ENCODE results near the gene DISC1. TPM values are rescaled to one million over a fixed set of nuclear protein-coding genes. Genes with fewer than 3 reads are reported as not detected.

Gene DISC1
- polyA plus RNA-seq, 1 donor from 2014 or later, result 0.84 TPM

- no peak for TF ChIP-seq POLR2AphosphoS5 (IDR thresholded peaks at IDR 0.05)
Measured at GRCh38 chr1:231860221-231861088, 233.9 kb downstream of the DISC1 start (continued).

GRCh38 chr1:231861541-231862481, 235.2 kb downstream of the DISC1 start:
- Histone ChIP-seq H3K27me3 (ENCODE audit: insufficient read depth, low read depth, low read length) (no peaks in the 10 kb centered on the region), H3K9me2 (ENCODE audit: insufficient read depth, low read length) (no peaks in the 10 kb centered on the region), H3K79me2 (replicated peaks; ENCODE audit: insufficient read depth, low read length) (no peaks in the 10 kb centered on the region), H3K36me3 (ENCODE audit: insufficient read depth, low read length) (no peaks in the 10 kb centered on the region), H3F3A (ENCODE audit: insufficient read depth, low read length, poor library complexity, severe bottlenecking) (no peaks in the 10 kb centered on the region), H3K9ac (ENCODE audit: low read length) (no peak overlapping the region), H4K20me1 (ENCODE audit: insufficient read depth) (no peaks in the 10 kb centered on the region), H3K9me3 (ENCODE audit: low read length) (no peaks in the 10 kb centered on the region), H2AFZ (ENCODE audit: low read depth, low read length) (no peak overlapping the region), H3K27ac (ENCODE audit: low read length) (no peak overlapping the region), H3K4me3 (ENCODE audit: low read length) (no peak overlapping the region), H3K4me2 (ENCODE audit: low read length) (no peak overlapping the region)
- no peak for TF ChIP-seq TAF1 (IDR thresholded peaks at IDR 0.05; ENCODE audit: low read depth)

GRCh38 chr1:231862611-231863010, 236.0 kb downstream of the DISC1 start:
- Histone ChIP-seq H3K9me3 (ENCODE audit: low read length) (no peaks in the 10 kb centered on the region), H3K27ac (ENCODE audit: low read length) (no peak overlapping the region), H3K4me2 (ENCODE audit: low read length) (no peak overlapping the region), H3K9ac (ENCODE audit: low read length) (no peak overlapping the region), H3K27me3 (ENCODE audit: insufficient read depth, low read depth, low read length) (no peaks in the 10 kb centered on the region), H3F3A (ENCODE audit: insufficient read depth, low read length, poor library complexity, severe bottlenecking) (no peaks in the 10 kb centered on the region), H3K9me2 (ENCODE audit: insufficient read depth, low read length) (no peaks in the 10 kb centered on the region), H3K79me2 (replicated peaks; ENCODE audit: insufficient read depth, low read length) (no peaks in the 10 kb centered on the region), H4K20me1 (ENCODE audit: insufficient read depth) (no peaks in the 10 kb centered on the region), H3K4me3 (ENCODE audit: low read length) (no peak overlapping the region), H3K36me3 (ENCODE audit: insufficient read depth, low read length) (no peaks in the 10 kb centered on the region), H2AFZ (ENCODE audit: low read depth, low read length) (no peak overlapping the region)
- no peak for TF ChIP-seq EZH2 (IDR thresholded peaks at IDR 0.05; ENCODE audit: borderline replicate concordance, insufficient read depth, low read length, poor library complexity, severe bottlenecking)
- no peak for TF ChIP-seq CTCF (IDR thresholded peaks at IDR 0.05; ENCODE audit: poor library complexity, severe bottlenecking)
- no peak for TF ChIP-seq REST (IDR thresholded peaks at IDR 0.05; ENCODE audit: borderline replicate concordance)
- TF ChIP-seq SMC3 (conservative IDR thresholded peaks at IDR 0.05; ENCODE audit: poor library complexity), result no peak
- TF ChIP-seq EP300 (conservative IDR thresholded peaks at IDR 0.05; ENCODE audit: poor library complexity, severe bottlenecking), result no peak
- no peak for TF ChIP-seq MXI1 (conservative IDR thresholded peaks at IDR 0.05; ENCODE audit: poor library complexity, severe bottlenecking)
- TF ChIP-seq TAF1 (IDR thresholded peaks at IDR 0.05; ENCODE audit: low read depth), result no peak
- no peak for TF ChIP-seq RAD21 (conservative IDR thresholded peaks at IDR 0.05)
- TF ChIP-seq POLR2AphosphoS5 (IDR thresholded peaks at IDR 0.05), result no peak

All from neural cell (in vitro differentiated cells).